WTC11 (cell line): ENCODE measurements around the gene WDR87. TPM values are rescaled to one million over a fixed set of nuclear protein-coding genes. Genes with fewer than 3 reads are reported as not detected.
A peak's percentile ranks its signal among the peaks of the same experiment; 100 is the strongest.

Source experiments
- ATAC-seq: fragments of 200-7000 bp; cut with Tn5 transposase; 2 replicates; pipeline ENCODE4 v1.10.0; 2021; ENCODE audit warnings: mild to moderate bottlenecking, moderate library complexity
- CTCF ChIA-PET: fragments of 300-600 bp; sonication (Branson Sonifier 250); formaldehyde crosslinking; loops from one replicate; lab custom pipeline; 2021; ENCODE audit warnings: antibody characterized with exemption; lab: Charles Lee
- POLR2A ChIA-PET: fragments of 350-600 bp; sonication (Branson Sonifier 250); formaldehyde crosslinking; loops from one replicate; lab custom pipeline; 2021; ENCODE audit warnings: antibody characterized with exemption; lab: Charles Lee
- DNase-seq: peaks from one replicate; pipeline ENCODE4 v3.0.0; 2021; ENCODE audit warnings: low spot score
- H3K27ac Mint-ChIP-seq: 2 replicates; pipeline ENCODE4 v1.8.0; 2021; ENCODE audit warnings: mixed read lengths
- H3K27me3 Mint-ChIP-seq: 2 replicates; pipeline ENCODE4 v1.8.0; 2021; ENCODE audit warnings: low read depth, mild to moderate bottlenecking, moderate library complexity, mixed read lengths
- H3K36me3 Mint-ChIP-seq: 2 replicates; pipeline ENCODE4 v1.8.0; 2021; ENCODE audit warnings: mixed read lengths
- H3K4me1 Mint-ChIP-seq: 2 replicates; pipeline ENCODE4 v1.8.0; 2022; ENCODE audit warnings: mixed read lengths
- H3K4me3 Mint-ChIP-seq: 2 replicates; pipeline ENCODE4 v1.8.0; 2021; ENCODE audit warnings: mild to moderate bottlenecking, moderate library complexity, mixed read lengths
- H3K9me3 Mint-ChIP-seq: 2 replicates; pipeline ENCODE4 v1.8.0; 2021; ENCODE audit warnings: mixed read lengths
- CBFB ChIP-seq: sonication (generic); formaldehyde crosslinking; IDR thresholded peaks from 2 replicates; pipeline ENCODE4 v1.8.1; 2022; ENCODE audit warnings: mild to moderate bottlenecking, low read depth, missing genetic modification reagents
- CREM ChIP-seq: sonication (generic); formaldehyde crosslinking; IDR thresholded peaks from 2 replicates; pipeline ENCODE4 v1.8.1; 2022; ENCODE audit warnings: mild to moderate bottlenecking, missing genetic modification reagents, moderate library complexity
- ELF4 ChIP-seq: sonication (generic); formaldehyde crosslinking; IDR thresholded peaks from 2 replicates; pipeline ENCODE4 v1.8.1; 2022; ENCODE audit warnings: low read depth, mild to moderate bottlenecking, moderate library complexity, missing genetic modification reagents
- GTF2I ChIP-seq: fragments of 250-450 bp; sonication (Bioruptor Pico); conservative IDR thresholded peaks from 2 replicates; pipeline ENCODE4 v1.4.0; 2021; ENCODE audit warnings: mild to moderate bottlenecking
- KAT7 ChIP-seq: sonication (generic); formaldehyde crosslinking; IDR thresholded peaks from 2 replicates; pipeline ENCODE4 v1.8.1; 2023; ENCODE audit warnings: missing genetic modification reagents, mild to moderate bottlenecking, borderline replicate concordance
- MXD4 ChIP-seq: fragments of 250-450 bp; sonication (Bioruptor Pico); IDR thresholded peaks from 2 replicates; pipeline ENCODE4 v1.8.0; 2021; ENCODE audit warnings: mild to moderate bottlenecking, moderate library complexity, borderline replicate concordance
- NFE2L1 ChIP-seq: sonication (generic); formaldehyde crosslinking; IDR thresholded peaks from 2 replicates; pipeline ENCODE4 v1.8.1; 2023; ENCODE audit warnings: missing genetic modification reagents
- NR2C2 ChIP-seq: sonication (generic); formaldehyde crosslinking; IDR thresholded peaks from 2 replicates; pipeline ENCODE4 v1.8.0; 2022; ENCODE audit warnings: mild to moderate bottlenecking, missing genetic modification reagents
- NR3C1 ChIP-seq: sonication (generic); formaldehyde crosslinking; conservative IDR thresholded peaks from 2 replicates; pipeline ENCODE4 v1.8.1; 2023; ENCODE audit warnings: low read depth, mild to moderate bottlenecking, missing genetic modification reagents
- RORB ChIP-seq: fragments of 250-450 bp; sonication (Bioruptor Pico); IDR thresholded peaks from 2 replicates; pipeline ENCODE4 v1.9.0; 2021; ENCODE audit warnings: mild to moderate bottlenecking
- SP1 ChIP-seq: sonication (generic); formaldehyde crosslinking; conservative IDR thresholded peaks from 2 replicates; pipeline ENCODE4 v1.8.1; 2022; ENCODE audit warnings: missing genetic modification reagents
- TP53 ChIP-seq: sonication (generic); formaldehyde crosslinking; IDR thresholded peaks from 2 replicates; pipeline ENCODE4 v1.8.1; 2023; ENCODE audit warnings: mild to moderate bottlenecking, missing genetic modification reagents
- ZBTB21 ChIP-seq: sonication (generic); formaldehyde crosslinking; IDR thresholded peaks from 2 replicates; pipeline ENCODE4 v1.8.1; 2023; ENCODE audit warnings: mild to moderate bottlenecking, missing genetic modification reagents, borderline replicate concordance
- ZNF232 ChIP-seq: sonication (generic); formaldehyde crosslinking; IDR thresholded peaks from 2 replicates; pipeline ENCODE4 v1.8.0; 2022; ENCODE audit warnings: mild to moderate bottlenecking, missing genetic modification reagents
- ZNF532 ChIP-seq: fragments of 250-450 bp; sonication (Bioruptor Pico); IDR thresholded peaks from 2 replicates; pipeline ENCODE4 v1.9.0; 2021; ENCODE audit warnings: mild to moderate bottlenecking, borderline replicate concordance
- total RNA-seq: library from RNA; stranded (reverse); gene quantifications from 3 replicates; pipeline ENCODE4 v1.2.3, GENCODE V29; 2021
- TF ChIP-seq, protein P1 (sequence below): sonication (generic); formaldehyde crosslinking; IDR thresholded peaks from 2 replicates; pipeline ENCODE4 v1.8.0; 2022; ENCODE audit warnings: mild to moderate bottlenecking, missing genetic modification reagents
- TF ChIP-seq, protein P2 (sequence below): sonication (generic); formaldehyde crosslinking; conservative IDR thresholded peaks from 2 replicates; pipeline ENCODE4 v1.8.1; 2022; ENCODE audit warnings: mild to moderate bottlenecking, missing genetic modification reagents
- TF ChIP-seq, protein P3 (sequence below): sonication (generic); formaldehyde crosslinking; IDR thresholded peaks from 2 replicates; pipeline ENCODE4 v1.8.1; 2023; ENCODE audit warnings: mild to moderate bottlenecking, missing genetic modification reagents
- TF ChIP-seq, protein P4 (sequence below): fragments of 250-450 bp; sonication (Bioruptor Pico); conservative IDR thresholded peaks from 2 replicates; pipeline ENCODE4 v1.9.0; 2021; ENCODE audit warnings: mild to moderate bottlenecking
- TF ChIP-seq, protein P5 (sequence below): sonication (generic); formaldehyde crosslinking; IDR thresholded peaks from 2 replicates; pipeline ENCODE4 v1.8.0; 2022; ENCODE audit warnings: missing genetic modification reagents

The WDR87 gene
- total RNA-seq, 1 experiment from 2014 or later, result not detected

GRCh38 chr19:37929355-37929923, 23.0 kb upstream of the WDR87 start (continued):
- TF ChIP-seq, protein P1, sequence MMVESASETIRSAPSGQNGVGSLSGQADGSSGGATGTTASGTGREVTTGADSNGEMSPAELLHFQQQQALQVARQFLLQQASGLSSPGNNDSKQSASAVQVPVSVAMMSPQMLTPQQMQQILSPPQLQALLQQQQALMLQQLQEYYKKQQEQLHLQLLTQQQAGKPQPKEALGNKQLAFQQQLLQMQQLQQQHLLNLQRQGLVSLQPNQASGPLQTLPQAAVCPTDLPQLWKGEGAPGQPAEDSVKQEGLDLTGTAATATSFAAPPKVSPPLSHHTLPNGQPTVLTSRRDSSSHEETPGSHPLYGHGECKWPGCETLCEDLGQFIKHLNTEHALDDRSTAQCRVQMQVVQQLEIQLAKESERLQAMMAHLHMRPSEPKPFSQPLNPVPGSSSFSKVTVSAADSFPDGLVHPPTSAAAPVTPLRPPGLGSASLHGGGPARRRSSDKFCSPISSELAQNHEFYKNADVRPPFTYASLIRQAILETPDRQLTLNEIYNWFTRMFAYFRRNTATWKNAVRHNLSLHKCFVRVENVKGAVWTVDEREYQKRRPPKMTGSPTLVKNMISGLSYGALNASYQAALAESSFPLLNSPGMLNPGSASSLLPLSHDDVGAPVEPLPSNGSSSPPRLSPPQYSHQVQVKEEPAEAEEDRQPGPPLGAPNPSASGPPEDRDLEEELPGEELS (CRISPR knock-in tag), result no peak
- TF ChIP-seq, protein P2, sequence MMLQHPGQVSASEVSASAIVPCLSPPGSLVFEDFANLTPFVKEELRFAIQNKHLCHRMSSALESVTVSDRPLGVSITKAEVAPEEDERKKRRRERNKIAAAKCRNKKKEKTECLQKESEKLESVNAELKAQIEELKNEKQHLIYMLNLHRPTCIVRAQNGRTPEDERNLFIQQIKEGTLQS (CRISPR knock-in tag), result no peak
- no peak for TF ChIP-seq CBFB (CRISPR knock-in tag)
- TF ChIP-seq RORB (CRISPR knock-in tag), result no peak

GRCh38 chr19:37928527-37929286, 22.3 kb upstream of the WDR87 start:
- H3K27ac Mint-ChIP-seq, result peak overlapping the region; percentile 87
- CTCF ChIA-PET, result interaction anchor here (1.4 kb wide), 1 partner anchor 26 kb away, joined by 3 read pairs; no protein-coding TSS in a partner anchor

More at GRCh38 chr19:37928527-37929286, 22.3 kb upstream of the WDR87 start:
- no peak for TF ChIP-seq ZNF532 (CRISPR knock-in tag)
- TF ChIP-seq ELF4 (CRISPR knock-in tag), result no peak
- TF ChIP-seq NFE2L1, result no peak
- no peak for TF ChIP-seq NR2C2 (CRISPR knock-in tag)
- no peak for TF ChIP-seq SP1
- no peak for TF ChIP-seq GTF2I (CRISPR knock-in tag)
- no peak for TF ChIP-seq TP53
- TF ChIP-seq, protein P3, sequence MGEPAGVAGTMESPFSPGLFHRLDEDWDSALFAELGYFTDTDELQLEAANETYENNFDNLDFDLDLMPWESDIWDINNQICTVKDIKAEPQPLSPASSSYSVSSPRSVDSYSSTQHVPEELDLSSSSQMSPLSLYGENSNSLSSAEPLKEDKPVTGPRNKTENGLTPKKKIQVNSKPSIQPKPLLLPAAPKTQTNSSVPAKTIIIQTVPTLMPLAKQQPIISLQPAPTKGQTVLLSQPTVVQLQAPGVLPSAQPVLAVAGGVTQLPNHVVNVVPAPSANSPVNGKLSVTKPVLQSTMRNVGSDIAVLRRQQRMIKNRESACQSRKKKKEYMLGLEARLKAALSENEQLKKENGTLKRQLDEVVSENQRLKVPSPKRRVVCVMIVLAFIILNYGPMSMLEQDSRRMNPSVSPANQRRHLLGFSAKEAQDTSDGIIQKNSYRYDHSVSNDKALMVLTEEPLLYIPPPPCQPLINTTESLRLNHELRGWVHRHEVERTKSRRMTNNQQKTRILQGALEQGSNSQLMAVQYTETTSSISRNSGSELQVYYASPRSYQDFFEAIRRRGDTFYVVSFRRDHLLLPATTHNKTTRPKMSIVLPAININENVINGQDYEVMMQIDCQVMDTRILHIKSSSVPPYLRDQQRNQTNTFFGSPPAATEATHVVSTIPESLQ (CRISPR knock-in tag), result no peak
- no peak for TF ChIP-seq ZBTB21 (CRISPR knock-in tag)
- no peak for TF ChIP-seq KAT7
- no peak for TF ChIP-seq CREM
- no peak for TF ChIP-seq ZNF232
- TF ChIP-seq, protein P4, sequence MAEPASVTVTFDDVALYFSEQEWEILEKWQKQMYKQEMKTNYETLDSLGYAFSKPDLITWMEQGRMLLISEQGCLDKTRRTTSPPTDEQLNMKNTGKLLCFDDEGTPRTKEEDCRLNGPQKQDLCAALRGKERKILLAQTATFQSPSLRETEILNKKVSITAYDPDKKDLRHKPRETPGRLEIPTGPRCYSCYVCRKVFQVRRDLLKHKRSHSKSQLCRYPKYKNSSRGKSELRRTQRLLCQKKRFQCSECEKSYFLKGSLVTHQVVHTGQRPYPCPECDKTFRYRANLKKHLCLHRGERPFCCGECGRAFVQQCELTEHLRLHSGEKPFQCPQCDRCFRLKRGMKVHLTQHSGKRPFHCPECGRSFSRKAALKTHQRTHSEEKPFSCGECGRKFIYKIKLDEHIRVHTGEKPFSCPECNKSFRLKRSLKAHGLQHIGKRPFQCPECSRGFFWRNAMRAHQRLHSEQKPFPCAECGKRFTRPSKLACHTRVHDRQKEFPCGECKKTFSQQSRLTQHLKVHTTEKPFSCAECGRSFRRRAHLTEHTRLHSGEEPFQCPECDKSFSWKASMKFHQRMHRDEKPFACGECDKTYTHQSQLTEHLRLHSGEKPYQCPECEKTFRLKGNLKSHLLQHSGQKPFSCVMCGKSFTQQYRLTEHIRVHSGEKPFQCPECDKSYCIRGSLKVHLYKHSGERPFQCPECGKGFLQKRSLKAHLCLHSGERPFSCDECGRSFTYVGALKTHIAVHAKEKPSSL (CRISPR knock-in tag), result no peak
- no peak for TF ChIP-seq MXD4 (CRISPR knock-in tag)
- no peak for TF ChIP-seq NR3C1 (CRISPR knock-in tag)
- TF ChIP-seq, protein P5, sequence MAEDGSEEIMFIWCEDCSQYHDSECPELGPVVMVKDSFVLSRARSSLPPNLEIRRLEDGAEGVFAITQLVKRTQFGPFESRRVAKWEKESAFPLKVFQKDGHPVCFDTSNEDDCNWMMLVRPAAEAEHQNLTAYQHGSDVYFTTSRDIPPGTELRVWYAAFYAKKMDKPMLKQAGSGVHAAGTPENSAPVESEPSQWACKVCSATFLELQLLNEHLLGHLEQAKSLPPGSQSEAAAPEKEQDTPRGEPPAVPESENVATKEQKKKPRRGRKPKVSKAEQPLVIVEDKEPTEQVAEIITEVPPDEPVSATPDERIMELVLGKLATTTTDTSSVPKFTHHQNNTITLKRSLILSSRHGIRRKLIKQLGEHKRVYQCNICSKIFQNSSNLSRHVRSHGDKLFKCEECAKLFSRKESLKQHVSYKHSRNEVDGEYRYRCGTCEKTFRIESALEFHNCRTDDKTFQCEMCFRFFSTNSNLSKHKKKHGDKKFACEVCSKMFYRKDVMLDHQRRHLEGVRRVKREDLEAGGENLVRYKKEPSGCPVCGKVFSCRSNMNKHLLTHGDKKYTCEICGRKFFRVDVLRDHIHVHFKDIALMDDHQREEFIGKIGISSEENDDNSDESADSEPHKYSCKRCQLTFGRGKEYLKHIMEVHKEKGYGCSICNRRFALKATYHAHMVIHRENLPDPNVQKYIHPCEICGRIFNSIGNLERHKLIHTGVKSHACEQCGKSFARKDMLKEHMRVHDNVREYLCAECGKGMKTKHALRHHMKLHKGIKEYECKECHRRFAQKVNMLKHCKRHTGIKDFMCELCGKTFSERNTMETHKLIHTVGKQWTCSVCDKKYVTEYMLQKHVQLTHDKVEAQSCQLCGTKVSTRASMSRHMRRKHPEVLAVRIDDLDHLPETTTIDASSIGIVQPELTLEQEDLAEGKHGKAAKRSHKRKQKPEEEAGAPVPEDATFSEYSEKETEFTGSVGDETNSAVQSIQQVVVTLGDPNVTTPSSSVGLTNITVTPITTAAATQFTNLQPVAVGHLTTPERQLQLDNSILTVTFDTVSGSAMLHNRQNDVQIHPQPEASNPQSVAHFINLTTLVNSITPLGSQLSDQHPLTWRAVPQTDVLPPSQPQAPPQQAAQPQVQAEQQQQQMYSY (CRISPR knock-in tag), result no peak
- TF ChIP-seq, all 79 proteins: peak for 0
- no peak overlapping the region for H3K4me3 Mint-ChIP-seq
- H3K9me3 Mint-ChIP-seq, result peaks cover 4% of the 10 kb centered on the region
- peaks cover 67% of the 10 kb centered on the region for H3K4me1 Mint-ChIP-seq
- no peaks in the 10 kb centered on the region for H3K27me3 Mint-ChIP-seq
- DNase-seq, result peak; percentile 47
- ATAC-seq, result peak; percentile 68
- H3K36me3 Mint-ChIP-seq, result peaks cover 4% of the 10 kb centered on the region
- POLR2A ChIA-PET, result no interaction called here
